NCI-H187 treated with DMSO at 0.1 percent for 48 hours (cell line): Measurements from ENCODE around the gene GABBR2.

ENCODE experiments used
- DNase-seq: peaks from one replicate; lab custom pipeline; 2025; lab: John Stamatoyannopoulos, UW

GABBR2 gene

DNA sequence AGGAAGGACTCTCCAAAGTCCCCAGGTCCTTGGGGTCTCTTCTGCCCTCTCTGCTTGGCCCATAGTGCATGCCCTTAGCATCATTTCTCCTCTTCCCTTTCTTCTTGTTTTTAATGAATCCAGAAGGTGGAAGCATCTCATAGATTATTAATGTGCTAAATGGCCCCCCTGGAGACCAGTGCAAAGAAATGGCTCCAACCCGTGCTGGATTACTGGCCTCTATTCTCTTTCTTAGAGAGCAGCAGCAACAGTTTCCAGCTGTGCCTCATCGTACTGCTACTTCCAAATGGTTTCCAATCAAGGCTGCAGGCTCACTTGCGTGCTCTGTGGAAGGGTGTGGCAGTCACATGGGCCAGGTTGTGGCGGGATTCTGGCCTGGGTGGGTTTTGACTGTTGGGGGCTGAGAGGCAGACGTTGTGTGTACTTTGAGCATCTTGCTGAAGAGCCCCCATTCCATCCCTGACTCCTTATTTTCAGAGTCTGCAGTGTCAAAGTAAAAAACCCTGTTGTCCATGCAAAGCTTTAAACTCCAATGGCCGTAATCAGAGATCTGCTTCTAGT lies 139.7 kb downstream of the GABBR2 start:
- no peak for DNase-seq

DNA sequence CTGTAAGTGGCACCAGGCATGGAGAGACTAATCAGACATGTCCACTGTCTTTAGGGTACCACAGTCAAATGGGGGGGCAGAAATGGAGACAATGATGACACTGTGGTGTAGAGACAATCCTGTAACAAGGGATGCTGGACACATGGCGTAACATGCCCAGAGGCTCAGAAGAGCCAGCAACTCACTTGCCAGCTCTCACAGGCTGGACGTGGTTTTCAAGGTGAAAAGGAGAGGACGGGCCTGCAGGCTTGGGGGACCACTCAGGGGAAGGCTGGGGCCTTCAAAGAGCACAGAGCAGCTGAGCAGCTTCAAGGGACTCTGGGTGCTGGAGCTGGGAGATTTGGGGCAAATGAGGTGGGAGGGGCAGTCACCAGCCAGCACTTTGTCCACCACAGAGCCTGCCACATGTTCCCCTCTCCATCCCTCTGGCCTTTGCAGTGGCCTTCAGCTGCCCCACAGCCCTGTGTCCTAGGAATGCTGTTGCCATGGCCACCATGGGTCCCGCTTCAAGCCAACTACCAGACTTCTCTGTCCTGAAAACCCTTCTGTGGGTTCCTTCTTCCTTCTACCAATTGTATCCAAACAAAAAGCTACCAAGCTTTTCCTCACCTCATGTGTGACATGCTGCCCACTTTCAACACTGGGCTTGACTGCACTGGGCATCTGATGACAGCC lies 140.4 kb downstream of the GABBR2 start:
- DNase-seq: no peak

DNA sequence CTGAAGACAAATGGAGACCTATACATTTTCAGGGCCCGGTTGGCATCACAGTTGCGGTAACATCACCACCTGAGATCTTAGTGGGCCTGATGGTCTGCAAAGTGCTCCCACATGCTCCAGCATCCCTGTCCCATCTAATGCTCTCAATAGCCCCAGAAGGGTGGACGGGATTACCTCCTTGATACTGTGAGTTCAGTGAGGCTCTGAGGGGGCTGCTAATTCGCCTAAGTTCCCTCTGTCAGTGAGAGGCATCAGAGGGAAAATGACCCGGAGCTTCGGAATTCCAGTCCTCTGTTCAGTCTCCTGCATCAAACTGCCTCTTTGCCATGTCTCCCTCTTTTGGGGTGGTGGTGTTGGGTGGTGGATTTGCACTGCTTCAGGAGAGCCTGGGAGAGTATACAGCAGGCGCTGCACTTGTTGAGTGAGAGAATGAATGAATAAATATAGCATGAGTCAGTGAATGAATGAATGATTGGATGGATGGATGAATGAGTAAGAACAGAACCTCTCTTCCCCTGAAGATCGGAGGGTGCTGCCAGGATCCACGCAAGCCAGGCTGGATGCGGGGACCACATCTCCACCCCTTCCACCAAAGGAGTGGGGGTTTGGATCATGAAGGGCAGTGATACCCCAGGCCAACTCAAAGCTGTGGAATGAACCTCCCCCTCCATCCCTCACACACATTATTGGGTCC lies 141.0 kb downstream of the GABBR2 start:
- DNase-seq: no peak

DNA sequence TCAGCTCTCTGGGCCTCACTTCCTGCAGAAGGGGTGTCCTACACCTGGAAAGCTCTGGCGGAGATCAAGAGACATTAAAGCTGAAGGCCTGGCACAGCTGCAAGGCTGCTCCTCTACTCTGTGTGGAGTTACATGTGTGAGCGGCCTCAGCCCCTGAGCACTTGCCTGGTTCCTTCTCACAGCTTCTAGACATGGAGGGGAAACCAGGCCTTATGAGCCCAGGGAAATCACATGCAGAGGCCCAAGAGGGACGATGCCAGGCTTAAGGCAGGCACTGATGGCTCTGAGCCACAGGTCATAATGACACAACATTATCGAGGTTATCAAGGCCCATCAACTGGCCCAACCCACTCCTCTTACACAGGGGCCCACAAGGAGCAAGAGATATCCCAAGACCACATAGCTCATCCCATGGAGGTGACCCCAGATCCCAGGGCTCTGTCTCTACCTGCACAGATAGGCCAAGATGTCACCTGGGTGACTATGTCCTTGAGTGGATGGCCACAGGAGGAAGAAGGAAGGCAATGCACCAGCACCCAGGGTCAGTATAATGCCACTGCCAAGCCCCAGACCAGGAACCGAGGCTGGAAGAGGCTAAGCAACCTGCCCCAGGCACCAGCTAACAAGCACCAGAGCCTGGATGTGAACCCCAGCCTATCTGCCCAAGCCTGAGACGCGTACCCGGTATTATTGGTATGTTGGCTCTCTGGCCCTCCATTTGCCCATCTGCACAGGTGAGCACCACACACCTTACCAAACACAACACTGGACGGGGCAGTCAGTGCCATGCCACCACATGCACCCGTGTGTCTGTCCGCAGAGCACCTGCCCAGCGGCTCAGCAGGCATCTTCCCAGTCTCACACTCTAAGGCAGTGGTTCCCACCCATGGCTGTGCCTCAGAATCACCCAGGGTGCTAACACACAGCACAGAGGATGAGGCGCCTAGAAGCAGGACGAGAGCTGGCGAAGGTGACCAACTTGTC lies 143.3 kb downstream of the GABBR2 start:
- no peak for DNase-seq

DNA sequence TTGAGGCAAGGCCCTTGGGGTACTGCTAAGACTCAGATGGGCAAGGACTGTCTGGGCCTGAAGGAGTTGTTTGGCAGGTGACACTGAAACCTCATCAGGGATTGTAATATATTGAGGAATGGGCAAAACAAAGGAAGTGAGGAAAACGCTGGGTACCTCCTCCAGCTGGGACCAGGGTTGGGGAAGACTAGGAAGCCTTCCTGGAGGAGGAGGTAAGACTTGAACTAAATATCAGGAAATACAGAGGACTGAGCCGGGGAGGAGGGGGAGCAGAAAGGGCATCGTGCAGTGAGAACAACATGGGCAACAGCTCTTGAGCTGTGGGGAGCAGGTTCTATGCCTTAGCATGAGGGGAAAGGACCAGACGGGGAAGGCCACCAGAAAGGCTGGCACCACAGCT lies 144.0 kb downstream of the GABBR2 start:
- DNase-seq: no peak

DNA sequence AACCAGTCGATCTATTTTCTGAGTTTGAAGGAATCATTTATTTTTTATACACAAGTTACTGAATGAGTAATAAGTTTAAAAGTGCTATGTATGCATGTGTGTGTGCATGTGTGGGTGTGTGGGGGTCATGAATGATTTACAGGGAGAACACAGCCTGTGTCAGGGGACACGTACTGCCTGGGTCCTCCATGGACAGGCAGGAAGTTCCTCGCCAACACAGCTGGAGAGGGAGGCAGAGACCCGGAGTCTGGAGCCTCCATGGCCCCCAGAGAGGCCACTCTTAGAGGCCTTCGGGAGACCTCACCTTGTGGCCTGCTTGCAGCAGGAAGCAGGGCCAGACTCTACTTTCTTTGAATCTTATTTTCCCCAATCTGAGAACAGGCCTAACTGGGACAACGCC lies 144.7 kb downstream of the GABBR2 start:
- no peak for DNase-seq

DNA sequence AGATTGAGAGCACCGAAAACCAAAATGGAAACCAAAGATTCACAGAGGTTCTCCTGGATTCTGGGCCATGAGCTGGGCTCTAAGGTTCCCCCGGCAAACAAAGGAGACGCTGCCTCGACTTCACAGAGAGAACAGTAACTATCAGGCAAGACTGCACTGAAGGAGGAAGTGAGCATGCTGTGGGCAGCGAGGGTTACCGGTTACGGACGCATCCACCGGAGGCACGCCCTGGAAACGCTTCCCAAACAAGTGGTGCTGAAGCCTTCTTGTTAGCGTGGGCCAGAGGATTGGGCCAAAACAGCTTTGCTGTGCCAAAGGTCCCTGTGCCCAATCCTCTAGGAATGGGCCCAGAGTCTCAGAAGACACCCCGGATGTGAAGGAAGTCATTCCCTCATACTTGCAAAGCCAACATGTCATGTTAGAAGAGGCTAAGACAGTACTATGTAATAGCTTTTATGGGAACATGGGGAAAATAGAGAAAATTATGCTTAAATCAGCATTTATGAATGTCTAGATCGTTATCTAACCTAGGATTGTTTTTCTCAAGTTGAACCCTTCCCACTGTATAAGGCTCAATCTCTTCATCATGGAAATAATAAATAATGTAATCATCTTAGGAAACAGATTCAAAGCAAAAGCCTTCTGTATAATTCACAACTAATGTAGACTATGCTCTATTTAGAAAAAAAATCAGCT lies 145.4 kb downstream of the GABBR2 start:
- DNase-seq: no peak

DNA sequence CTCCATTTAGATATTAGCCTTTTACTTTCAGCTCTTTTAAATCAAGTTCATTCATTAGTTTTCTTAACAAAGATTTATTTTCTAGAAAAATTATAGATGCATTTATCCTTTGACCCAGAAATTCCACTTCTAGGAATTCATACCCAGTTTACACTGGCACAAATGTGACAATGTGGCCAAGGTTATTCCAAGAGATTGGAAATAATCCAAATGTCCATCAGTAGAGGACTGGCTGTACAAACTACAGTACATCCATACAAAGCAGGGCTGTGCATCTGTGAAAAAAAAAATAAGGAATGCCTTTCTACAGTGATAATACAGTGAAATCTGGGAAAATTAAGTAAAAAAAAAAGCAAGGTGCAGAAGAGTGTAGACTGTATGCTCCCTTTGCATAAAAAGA lies 149.2 kb downstream of the GABBR2 start:
- no peak for DNase-seq

DNA sequence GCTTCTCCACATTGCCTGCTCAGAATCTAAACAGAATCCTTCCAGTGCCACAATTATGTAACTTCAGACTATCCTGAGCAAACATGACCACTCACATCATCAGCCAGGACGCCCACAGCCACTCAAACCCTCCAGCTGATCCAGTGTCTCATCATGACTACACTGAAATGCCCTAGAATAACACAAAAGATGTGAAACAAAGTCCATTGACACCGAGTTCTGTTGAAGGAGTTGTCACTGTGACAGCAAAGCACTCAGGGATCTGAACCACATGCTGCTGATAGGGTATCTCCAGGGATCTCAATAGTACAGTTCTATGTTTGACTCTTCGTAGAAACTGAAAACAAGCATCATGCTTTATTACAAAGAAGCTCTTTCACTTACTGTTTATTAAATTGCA lies 150.2 kb downstream of the GABBR2 start:
- DNase-seq: no peak

DNA sequence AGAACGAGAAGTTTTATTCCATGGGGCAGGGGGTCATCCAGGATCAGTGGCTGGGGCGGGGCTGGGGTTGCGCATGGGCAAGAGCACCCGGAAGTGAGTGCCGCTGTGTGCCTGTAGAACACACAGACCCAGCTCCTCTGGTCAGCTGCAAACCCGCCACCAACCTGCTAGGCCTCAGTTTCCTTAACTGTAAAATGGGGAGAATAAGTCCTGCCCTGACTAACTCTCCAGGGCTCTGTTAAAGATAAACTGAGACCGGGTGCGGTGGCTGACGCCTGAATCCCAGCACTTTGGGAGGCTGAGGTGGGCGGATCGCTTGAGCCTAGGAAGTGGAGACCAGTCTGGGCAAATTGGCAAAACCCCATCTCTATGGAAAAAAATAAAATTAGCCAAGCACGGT lies 152.2 kb downstream of the GABBR2 start:
- no peak for DNase-seq

DNA sequence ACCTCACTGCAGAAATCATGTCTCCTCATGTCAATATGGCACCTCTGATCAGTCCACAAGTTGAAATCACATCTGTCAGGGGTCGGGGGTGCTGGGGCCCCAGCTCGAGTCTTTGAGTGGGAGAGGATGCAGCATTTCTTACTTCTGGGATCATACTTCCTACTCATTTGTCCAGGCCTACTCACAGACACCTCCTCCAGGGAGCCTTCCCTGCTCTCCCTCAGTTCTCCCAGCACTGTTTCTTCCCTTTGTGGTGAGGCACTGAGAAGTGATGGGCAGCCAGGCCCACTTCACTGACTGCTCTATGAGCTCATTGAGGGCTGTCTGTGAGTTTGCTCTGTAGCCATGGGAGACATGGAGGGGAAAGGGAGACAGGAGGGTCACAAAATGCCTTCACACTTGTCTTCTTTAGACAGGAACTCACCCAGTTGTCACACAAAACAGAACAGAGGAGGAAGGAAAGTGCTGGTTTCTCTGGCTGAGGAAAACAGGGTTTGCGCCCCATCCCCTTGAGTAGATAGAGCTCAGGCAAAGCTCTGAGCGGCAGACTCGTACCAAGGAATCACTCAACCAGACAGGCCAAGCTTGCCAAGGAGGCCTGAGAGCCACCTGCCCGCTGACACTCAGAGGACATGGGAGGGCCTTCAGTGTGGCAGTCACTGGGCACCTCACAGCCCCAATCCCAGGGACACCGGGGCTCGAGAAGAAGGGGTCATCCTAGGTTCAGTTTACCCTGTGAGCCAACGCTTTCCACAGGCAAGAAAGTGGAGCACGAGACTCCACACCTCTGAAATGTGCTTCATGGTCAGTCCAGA lies 152.9 kb downstream of the GABBR2 start:
- no peak for DNase-seq

DNA sequence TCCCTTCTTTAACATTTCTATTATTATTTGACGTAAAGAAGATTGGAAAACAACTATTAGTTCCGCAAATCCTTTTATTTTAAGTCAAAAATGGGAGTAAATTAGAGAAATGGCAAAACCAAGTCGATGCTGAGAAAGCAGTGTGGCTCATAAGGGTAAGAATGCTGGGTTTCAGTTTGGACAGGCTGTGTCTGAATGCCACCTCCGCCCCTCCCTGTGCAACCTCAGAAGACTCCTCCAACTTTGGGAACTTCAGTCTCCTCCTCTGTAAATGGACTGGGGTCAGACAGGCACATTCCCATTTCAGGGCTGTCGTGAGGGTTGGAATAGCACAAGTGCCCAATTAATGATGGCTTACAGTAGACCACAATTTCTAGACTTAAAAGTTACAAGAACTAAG lies 154.0 kb downstream of the GABBR2 start:
- no peak for DNase-seq

DNA sequence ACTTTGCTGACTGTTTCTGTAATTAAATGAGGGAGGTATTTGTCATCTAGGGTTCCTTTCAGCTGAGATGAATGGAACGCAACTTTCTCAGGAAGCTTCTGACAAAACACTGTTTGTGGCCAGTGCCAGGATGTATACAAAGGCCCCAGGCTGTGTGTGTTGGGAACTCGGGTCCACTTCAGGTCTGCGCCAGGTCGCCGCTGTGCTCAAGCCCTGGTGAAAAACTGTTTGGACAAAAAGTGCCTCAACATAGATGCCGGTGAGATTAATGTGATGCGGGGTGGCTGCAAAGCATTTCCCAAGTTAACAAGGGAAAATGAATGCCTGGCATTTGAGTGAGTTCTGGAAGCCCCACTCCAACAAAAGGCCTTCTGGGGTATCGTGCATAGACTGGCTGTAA lies 156.4 kb downstream of the GABBR2 start:
- DNase-seq: no peak

DNA sequence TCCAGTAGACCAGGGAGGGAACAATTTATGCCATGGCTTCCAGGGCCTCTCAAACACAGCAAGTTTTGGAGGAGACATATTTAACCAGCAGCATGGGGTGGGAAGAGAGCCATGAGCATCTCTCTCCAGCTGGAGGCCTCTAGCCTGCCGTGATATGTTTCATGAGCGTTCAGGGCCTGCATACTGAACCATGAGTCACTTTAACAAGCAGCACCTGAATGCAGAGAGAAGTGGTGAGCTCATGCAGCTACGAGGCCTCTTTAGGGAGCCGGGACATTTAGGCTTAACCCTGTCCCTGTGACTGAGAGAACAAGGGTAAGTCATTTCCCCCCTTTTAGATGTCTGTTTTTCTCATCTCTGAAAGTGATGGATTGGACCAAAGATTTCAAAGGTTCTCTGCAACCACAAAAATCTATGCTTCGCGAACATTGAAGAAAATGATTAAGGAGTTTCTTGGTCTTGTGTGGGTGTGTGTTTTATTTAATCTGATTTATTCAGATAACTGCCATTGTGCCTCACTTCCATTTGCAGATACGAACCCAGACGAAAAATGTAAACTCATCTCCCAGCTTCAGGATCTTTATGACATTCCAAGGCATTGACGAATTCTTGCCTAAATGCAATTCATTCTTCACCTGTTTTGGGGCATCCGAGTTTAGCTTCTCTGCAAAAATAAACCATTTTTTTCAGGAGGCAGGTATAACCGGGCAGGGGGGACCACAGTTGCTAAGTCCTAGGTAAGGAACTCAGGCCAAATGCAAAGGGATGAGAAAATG lies 157.0 kb downstream of the GABBR2 start:
- no peak for DNase-seq

DNA sequence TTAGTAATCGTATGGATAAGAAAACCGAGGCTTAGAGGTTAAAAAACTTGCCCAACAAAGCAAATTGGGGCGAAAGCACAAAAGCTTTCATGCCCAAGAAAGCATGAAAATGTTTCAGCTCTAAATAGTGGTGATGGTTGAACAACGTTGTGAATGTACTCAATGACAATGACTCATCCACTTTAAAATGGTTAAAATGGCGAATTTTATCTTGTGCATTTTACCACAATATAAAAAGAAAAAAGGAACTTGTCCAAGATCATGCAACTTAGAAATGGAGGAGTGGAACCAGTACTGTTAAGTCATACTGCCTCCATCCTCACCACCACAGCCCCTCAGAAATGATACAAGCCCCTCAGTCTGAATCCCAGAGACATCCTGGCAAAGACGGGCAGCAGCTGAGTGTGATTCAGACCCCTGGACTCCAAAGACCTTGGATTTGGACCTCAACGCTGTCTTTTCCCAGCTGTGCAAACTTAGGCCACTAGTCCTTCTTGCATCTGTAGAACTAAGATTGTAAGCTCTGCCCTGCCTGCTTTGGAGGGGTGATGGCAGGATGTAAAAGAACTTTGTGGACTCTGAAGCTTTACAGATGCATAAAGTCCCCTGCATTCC lies 158.4 kb downstream of the GABBR2 start:
- DNase-seq: no peak

DNA sequence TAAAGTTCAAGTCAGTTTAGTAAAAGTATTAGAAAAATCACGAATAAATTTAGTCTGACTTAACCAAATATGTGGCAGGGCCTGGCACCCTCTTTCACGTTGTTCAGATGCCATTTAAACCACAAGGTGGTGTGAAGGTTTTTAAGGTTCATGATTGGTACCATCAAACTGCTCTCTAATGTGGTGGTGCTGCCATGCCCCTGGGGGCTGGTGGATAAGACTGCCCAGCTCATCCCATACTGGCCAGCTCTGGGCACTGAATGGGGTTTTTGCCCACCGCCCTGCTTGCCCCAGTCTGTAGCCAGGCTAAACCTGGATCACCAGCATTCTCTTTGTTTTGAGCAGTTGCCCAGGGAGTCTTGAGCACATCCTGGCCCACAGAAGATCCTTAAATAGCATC lies 159.3 kb downstream of the GABBR2 start:
- no peak for DNase-seq

DNA sequence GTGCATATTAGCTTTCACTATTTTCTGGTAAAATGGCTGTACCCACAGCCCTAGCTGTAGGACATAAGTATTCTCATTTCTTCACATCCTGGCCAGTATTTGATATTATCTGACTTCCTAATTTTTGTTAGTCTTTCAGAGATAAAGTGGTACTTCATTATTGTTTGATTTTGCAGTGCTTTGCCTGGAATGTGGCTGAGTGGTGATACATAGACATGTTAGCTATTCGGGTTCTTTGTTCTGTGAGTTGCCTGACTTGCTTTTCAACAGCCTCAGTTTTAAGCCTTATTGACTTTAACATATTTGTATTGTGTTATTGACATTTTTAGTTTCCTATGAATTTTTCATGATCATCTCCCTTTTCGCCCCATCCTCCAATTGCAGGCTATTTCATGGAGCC lies 161.1 kb downstream of the GABBR2 start:
- DNase-seq: no peak

DNA sequence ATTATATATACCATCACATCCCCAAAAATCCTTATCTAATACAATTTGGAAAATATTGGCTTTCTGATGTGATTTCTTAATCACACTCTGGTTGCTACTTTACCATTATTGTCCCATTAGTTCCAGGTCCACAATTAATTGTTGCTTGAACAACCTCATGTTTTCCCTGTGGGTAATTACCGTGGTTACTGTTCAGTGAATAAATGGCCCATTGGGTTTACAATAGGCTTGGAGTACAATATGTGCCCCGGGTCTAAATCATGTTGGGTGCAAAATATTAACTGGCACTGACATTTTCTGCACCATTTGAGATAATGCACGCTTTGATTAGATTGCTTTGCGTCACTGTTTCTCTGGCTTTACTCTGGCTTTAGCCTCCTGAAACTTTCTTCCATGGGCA lies 163.7 kb downstream of the GABBR2 start:
- DNase-seq: no peak

DNA sequence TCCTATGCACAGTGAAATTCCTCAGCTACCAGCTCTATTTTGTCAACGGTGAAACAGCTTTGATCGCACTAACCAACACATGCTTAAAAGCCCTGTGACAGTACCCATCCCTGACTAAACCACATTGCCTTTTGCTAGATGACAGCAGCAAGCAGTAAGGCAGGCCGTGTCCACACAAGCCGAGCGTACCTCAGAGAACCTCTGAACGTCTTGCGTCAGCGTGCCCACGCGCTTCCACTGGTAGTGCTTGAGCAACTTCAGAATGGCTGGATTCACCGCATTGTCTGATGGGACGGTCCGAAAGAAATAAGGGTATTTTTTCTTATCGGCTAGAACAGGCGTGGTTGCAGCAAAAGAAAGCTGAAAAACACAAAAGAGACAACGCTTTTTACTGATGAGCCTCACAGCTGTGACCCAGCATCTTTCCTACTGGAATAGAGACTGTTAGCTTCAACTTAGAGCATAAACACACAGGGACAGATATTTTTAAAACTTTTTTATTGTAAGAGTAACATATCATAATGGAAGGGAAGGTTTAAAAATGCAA lies 167.0 kb downstream of the GABBR2 start:
- DNase-seq: no peak
